ENCODE data around the gene RNF149.
"Not testable (repeated sequence)": the region's sequence is repeated elsewhere in the genome, so short reads cannot be mapped to it uniquely, and the experiment has no call there.

Gene RNF149

DNA sequence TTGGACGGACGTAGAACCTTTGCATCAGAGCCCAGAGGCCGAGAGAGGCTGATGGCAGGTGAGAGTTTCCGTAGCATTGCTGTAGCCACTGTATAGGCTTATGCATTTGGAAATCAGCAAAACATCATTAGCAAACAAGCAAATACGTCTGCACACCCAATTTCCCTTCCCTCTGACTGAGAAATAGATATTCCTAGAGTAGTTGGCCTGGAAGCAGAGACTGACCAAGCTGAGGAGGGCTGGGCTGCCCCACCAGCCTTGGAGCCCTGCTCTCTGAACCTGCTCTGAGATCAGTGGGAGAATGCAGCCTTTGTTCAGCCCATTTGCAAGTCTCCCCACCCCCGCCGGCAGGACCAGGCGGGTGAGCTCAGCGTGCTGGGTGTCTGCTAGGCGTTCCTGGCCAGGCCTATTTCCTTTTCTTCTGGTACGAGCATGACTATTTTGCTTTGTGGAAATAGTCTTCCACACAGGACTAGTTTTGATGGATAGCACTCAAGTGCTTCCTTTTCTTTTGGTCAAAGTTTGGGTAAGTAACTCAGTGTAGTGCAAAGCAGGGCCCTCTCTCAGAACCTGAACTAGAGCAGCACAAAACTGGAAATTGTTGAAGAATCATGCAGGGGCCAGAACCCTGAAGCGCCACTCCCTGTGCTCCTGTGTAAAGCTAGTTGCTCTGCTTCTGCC, 21.9 kb upstream of the RNF149 start:
- no peak for DNase-seq

DNA sequence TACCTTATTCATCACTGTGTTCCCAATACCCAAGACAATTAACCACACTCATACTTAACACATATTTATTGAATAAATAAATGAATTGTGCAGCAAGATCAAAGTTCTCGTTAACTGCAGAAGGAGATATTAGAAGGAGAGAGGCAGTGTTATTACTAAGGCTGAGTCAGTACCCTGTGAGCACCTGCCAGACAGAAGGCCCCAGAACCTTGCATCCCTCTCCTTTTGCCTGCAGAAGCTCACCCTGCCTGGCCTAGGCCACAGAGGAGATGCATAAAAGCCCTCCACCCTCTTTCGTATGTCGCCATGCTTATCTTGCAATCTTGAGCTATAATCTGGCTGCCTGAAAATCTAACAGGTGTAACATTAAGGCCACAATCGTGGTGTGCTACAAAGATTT, 20.5 kb upstream of the RNF149 start:
- no peak for DNase-seq

DNA sequence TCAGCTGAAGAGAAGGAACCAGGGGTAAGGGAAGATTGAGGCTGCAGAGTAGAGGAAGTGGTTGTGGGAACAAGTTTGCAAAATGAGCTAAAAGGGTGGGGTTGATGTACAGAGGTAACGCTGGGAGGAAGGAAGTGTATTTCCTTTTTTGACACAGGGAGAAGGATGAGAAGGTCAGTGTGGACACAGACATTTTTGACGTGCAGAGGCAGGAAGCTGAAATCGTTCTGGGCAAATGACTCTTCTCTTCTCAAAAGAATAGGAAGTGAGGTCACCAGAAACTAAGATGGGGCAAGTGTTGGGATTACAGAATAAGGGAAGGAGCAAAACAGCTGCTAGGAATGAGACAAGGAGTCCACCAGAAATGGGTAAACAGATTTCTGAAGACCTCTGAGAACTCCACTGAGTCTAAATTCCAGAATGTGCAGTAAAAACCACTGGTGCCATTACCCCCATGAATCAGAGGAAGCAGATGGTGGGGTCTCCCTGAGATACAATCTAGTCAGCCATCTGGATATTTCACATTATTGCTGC, 20.0 kb upstream of the RNF149 start:
- DNase-seq = no peak

- no peak for DNase-seq
Measured at GRCh38 chr2:101327863-101328394, 19.4 kb upstream of the RNF149 start.

GRCh38 chr2:101325425-101325824, 16.9 kb upstream of the RNF149 start:
- DNase-seq = no peak

DNA sequence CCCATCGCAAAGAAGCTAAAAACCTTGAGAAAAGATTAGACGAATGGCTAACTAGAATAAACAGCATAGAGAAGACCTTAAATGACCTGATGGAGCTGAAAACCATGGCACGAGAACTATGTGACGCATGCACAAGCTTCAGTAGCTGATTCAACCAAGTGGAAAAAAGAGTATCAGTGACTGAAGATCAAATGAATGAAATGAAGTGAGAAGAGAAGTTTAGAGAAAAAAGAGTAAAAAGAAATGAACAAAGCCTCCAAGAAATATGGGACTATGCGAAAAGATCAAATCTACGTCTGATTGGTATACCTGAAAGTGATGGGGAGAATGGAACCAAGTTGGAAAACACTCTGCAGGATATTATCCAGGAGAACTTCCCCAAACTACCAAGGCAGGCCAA, 8.1 kb upstream of the RNF149 start:
- not testable (repeated sequence) for DNase-seq

DNA sequence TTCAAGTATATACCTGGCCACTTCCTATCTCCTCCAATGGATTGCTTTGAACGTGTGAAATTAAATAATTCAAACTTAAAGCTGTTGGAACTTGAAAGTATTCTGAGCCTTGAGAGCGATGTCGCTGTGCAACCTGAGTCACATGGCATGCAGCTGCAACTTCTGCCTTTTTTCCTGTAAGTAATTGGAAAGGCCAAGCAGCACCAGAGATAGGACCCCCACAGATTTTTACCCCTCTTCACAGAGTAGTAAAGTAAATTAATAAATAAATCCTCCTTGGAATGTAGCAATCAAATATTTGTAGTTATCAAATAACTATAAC, 3.2 kb upstream of the RNF149 start:
- DNase-seq = no peak

DNA sequence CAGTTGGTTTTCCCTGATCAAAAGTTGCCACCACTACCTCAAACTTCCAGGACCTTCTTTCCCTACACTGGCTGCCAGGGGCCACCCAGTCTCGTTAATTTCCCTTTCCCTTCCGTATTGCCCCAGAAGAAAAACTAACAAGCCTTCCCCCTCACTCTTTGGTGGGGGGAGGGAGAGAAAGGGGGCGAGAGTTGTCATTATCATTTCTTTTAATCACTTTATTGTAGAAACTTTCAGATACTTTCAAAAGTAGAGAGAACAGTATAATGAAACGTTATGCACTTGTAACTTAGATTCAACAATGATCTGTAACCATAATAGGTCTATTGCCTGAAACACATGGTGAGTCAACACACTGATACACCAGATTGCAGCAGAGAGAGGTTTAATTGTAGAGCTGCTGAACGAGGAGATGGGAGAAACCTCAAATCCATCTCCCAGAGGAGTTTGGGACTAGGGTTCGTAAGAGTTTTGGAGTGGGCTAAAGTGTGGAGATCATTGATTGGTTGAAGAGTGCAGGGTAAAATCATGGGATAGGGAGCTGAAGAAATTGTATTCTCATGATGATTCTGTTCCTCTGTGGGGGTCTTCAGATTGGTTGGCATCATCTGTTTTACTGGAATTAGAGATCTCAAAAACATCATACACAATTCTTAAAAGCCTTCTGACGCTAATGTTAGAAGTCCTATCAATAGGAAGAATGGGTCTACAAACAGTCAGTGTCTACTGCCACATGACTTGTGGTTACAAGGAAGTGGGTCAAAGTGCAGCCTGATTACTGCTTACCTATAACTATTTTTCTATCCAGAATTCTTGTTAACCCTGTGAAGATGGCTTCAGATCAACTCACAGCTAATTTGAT, 2.6 kb upstream of the RNF149 start:
- DNase-seq = no peak

- no peak for DNase-seq
Measured at GRCh38 chr2:101310090-101310833, 1.8 kb upstream of the RNF149 start.

DNA sequence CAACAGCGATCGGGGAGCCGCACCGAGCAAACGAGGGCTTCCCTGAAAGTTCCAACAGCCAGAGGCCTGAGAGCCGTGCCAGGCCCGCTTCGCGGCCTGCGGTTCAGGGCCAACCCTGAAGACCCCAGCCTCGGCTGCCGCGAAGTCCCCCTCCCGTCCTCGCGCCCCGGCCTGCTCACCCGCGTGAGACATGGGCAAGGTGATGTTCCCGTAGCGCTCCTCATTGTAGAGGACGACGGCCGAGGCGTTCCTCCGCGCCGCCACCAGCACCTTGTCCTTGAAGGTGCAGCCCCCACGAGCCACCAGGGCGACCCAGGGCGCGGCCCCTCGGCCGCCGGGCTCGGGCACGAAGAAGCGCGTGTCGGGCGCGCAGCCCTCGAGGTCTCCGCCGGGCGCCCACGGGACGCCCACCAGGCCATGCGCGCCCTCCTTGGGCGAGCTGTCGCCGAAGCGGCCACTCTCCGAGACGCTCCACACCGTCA, 510 bp downstream of the RNF149 start:
- no peak for DNase-seq

DNA sequence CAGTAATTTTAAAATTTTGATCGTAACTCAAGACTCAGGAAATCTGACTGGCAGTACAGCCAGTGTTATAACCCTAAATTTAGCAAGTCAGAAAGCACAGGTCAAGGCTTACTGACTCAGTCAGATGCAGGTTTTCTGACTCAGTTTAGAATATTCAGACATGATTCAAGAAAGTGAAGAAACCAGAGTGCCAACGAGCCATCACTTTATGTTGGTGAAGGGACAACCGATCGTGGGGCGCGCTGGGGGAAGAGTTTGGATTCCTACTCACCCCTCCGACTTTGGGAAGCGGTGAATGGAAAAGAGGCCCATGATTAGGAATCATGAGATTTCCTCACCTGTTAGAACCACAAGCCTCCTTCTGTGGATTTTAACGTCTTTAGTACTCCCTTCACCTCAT, 998 bp downstream of the RNF149 start:
- DNase-seq = no peak

DNA sequence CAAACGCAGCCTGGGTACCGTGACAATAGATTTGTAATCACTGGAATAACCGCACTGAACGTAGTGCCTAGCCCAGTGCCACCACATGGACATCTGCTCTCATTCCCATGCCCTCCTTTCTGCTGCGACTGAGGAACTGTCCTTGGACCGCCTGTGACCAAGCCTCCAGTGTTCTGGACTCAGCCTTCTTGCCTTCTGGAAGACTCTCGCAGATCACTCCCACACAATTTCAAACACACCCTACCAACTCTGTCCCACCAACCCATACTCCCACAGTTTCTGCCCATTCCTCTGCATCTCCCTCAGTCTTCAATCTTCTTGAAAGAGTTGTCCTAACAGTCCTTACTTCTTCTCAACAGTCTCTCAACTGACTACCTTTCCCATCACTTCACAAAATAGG, 2.1 kb downstream of the RNF149 start:
- DNase-seq = no peak

GRCh38 chr2:101305492-101306078, 2.9 kb downstream of the RNF149 start:
- DNase-seq = no peak

DNA sequence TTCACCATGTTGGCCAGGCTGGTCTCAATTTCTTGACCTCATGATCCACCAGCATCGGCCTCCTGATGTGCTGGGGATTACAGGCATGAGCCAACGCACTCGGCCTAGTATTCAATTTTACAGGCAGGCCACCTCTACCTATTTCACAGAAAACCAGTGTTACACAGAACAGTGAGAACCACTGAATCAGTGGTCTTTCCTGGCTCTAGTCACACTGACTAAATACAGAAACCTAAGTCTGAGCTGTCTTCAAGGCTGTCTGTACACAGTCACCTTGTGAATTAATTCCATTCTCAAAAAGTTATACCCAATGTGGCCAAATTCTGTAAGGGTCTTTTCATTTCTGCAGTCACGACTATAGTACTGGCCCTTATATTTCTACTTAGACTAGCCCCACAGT, 3.5 kb downstream of the RNF149 start:
- DNase-seq = no peak

GRCh38 chr2:101303688-101304087, 4.8 kb downstream of the RNF149 start:
- DNase-seq = no peak

GRCh38 chr2:101302016-101302415, 6.5 kb downstream of the RNF149 start:
- DNase-seq = no peak

- DNase-seq = no peak
Measured at GRCh38 chr2:101300836-101301235, 7.7 kb downstream of the RNF149 start.

DNA sequence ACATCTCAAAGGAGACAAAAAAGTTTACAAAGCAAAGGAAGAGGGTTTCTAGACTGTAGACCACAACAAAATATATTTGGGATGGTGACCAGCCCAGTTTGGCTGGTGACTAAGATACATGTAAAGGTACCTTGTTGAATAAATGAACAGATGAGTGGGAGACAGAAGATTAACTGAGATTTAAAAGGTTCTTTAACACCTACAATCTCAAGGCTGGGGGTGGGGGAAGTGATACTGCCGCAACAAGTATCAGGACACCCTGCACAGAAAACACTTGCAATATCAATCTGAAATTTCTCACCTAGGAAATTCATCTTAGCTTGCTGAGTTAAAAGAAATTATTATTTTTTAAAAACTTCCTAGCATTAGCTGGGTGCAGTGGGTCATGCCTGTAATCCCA, 8.3 kb downstream of the RNF149 start:
- DNase-seq = no peak

GRCh38 chr2:101299604-101300003, 8.9 kb downstream of the RNF149 start:
- no peak for DNase-seq

- no peak for DNase-seq
Measured at GRCh38 chr2:101297383-101297782, 11.1 kb downstream of the RNF149 start.

- DNase-seq = no peak
Measured at GRCh38 chr2:101296371-101296770, 12.1 kb downstream of the RNF149 start.

- no peak for DNase-seq
Measured at GRCh38 chr2:101295895-101296294, 12.6 kb downstream of the RNF149 start.

GRCh38 chr2:101294861-101295260, 13.6 kb downstream of the RNF149 start:
- DNase-seq = no peak

Measured in NCI-H187 (cell line).